ENCODE data around the gene POLR2L.

- TF ChIP-seq CTCF (IDR thresholded peaks at IDR 0.05) (no peak), MAX (IDR thresholded peaks at IDR 0.05; ENCODE audit: low read depth) (no peak), MXI1 (IDR thresholded peaks at IDR 0.05; ENCODE audit: low read depth, low read length) (no peak), SMC3 (IDR thresholded peaks at IDR 0.05; ENCODE audit: low read depth, low read length) (no peak), JUND (IDR thresholded peaks at IDR 0.05) (no peak)
- TF ChIP-seq, protein P1, sequence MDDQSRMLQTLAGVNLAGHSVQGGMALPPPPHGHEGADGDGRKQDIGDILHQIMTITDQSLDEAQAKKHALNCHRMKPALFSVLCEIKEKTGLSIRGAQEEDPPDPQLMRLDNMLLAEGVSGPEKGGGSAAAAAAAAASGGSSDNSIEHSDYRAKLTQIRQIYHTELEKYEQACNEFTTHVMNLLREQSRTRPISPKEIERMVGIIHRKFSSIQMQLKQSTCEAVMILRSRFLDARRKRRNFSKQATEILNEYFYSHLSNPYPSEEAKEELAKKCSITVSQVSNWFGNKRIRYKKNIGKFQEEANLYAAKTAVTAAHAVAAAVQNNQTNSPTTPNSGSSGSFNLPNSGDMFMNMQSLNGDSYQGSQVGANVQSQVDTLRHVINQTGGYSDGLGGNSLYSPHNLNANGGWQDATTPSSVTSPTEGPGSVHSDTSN (IDR thresholded peaks at IDR 0.05) = no peak
- TF ChIP-seq, protein P2, sequence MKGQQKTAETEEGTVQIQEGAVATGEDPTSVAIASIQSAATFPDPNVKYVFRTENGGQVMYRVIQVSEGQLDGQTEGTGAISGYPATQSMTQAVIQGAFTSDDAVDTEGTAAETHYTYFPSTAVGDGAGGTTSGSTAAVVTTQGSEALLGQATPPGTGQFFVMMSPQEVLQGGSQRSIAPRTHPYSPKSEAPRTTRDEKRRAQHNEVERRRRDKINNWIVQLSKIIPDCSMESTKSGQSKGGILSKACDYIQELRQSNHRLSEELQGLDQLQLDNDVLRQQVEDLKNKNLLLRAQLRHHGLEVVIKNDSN (IDR thresholded peaks at IDR 0.05; ENCODE audit: borderline replicate concordance, low read depth) = no peak
Observed at GRCh38 chr11:866481-866880, 24.2 kb upstream of the POLR2L start.

Data from SK-N-SH (cell line).